PC-3 (cell line): ENCODE results near the gene CPEB3.

ENCODE experiments used
- CTCF ChIP-seq: fragments of 300-600 bp; sonication (generic); conservative IDR thresholded peaks from 2 replicates; pipeline ENCODE4 v1.5.1; 2017; ENCODE audit warnings: antibody characterized with exemption, low read depth, mild to moderate bottlenecking, low read length
- EZH2 ChIP-seq: fragments of 300-600 bp; sonication (generic); IDR thresholded peaks from one replicate; pipeline ENCODE4 v1.6.1; 2017; ENCODE audit warnings: antibody characterized with exemption, mild to moderate bottlenecking, low read length; ENCODE audit not compliant: unreplicated experiment
- EZH2phosphoT487 ChIP-seq: fragments of 300-600 bp; sonication (generic); IDR thresholded peaks from 2 replicates; pipeline ENCODE4 v1.6.1; 2018; ENCODE audit warnings: mild to moderate bottlenecking, antibody characterized with exemption, low read length, borderline replicate concordance

- TF ChIP-seq CTCF (no peak), EZH2 (no peak), EZH2phosphoT487 (no peak)
Measured at GRCh38 chr10:92219559-92219958, 71.3 kb downstream of the CPEB3 start.
